GM12878 (cell line): ENCODE data around the gene C1S. TPM values are rescaled to one million over a fixed set of nuclear protein-coding genes. Genes with fewer than 3 reads are reported as not detected.
"Not testable (repeated sequence)": the region's sequence is repeated elsewhere in the genome, so short reads cannot be mapped to it uniquely, and the experiment has no call there.

Experiments
- ATAC-seq: fragments of 200-7000 bp; cut with Tn5 transposase; 3 replicates; pipeline ENCODE4 v1.9.1; 2020; ENCODE audit warnings: mild to moderate bottlenecking, moderate library complexity
- BruUV-seq: library from RNA; stranded (reverse); fragments of 400-500 nt; replicated peaks from 2 replicates; lab custom pipeline; 2021; lab: Mats Ljungman, UMichigan
- CTCF ChIA-PET: fragments of 300-600 bp; sonication (Branson Sonifier 250); formaldehyde crosslinking; extraction: SDS; loops from one replicate; lab custom pipeline; 2021; ENCODE audit warnings: inconsistent platforms; lab: Yijun Ruan, JAX
- POLR2A ChIA-PET: fragments of 350-600 bp; formaldehyde crosslinking; extraction: SDS; loops from one replicate; lab custom pipeline; 2021; ENCODE audit warnings: inconsistent platforms; lab: Charles Lee
- RAD21 ChIA-PET: fragments of 300-600 bp; sonication (Branson Sonifier 250); formaldehyde crosslinking; loops from one replicate; lab custom pipeline; 2023; ENCODE audit warnings: antibody characterized with exemption; ENCODE audit not compliant: unreplicated experiment; lab: Charles Lee
- SMC1A ChIA-PET: fragments of 300-600 bp; sonication (Branson Sonifier 250); formaldehyde crosslinking; loops from one replicate; lab custom pipeline; 2023; ENCODE audit not compliant: unreplicated experiment, uncharacterized antibody; lab: Charles Lee
- DNase-seq: peaks from one replicate; pipeline ENCODE4 v3.0.0-alpha.2; 2011; ENCODE audit warnings: low read depth, low spot score
- FAIRE-seq: peaks from 3 replicates; lab custom pipeline; 2011; peaks lifted over from hg19 to GRCh38; lab: Jason Lieb, UNC
- H2AFZ ChIP-seq: 2 replicates; pipeline ENCODE4 v1.6.0; 2011; ENCODE audit warnings: low read depth, low read length, control low read depth; ENCODE audit not compliant: control insufficient read depth
- H3K27ac ChIP-seq: 2 replicates; pipeline ENCODE4 v1.5.1; 2011; ENCODE audit warnings: control low read depth; ENCODE audit not compliant: control insufficient read depth, insufficient read depth
- H3K27me3 ChIP-seq, 2 experiments: replicated peaks in 1 of 2; 2 replicates each; pipeline versions ENCODE4 v1.6.0 to v1.6.1; 2011; ENCODE audit warnings: low read length in 1 of 2; ENCODE audit not compliant: control insufficient read depth in 2 of 2, insufficient read depth in 2 of 2
- H3K36me3 ChIP-seq, 2 experiments: 2 replicates each; pipeline ENCODE4 v1.5.1; 2011; ENCODE audit warnings: low read length in 1 of 2; ENCODE audit not compliant: control insufficient read depth in 2 of 2, insufficient read depth in 2 of 2
- H3K4me1 ChIP-seq: 2 replicates; pipeline ENCODE4 v1.6.1; 2011; ENCODE audit warnings: mild to moderate bottlenecking, low read length, moderate library complexity, mixed read lengths; ENCODE audit not compliant: control insufficient read depth, insufficient read depth
- H3K4me2 ChIP-seq: 2 replicates; pipeline ENCODE4 v1.6.0; 2011; ENCODE audit warnings: control low read depth; ENCODE audit not compliant: control insufficient read depth, insufficient read depth
- H3K4me3 ChIP-seq: fragments of 200-600 bp; sonication (generic); 2 replicates; pipeline ENCODE4 v1.5.1; 2016
- H3K79me2 ChIP-seq: 2 replicates; pipeline ENCODE4 v1.6.0; 2011; ENCODE audit warnings: low read length; ENCODE audit not compliant: control insufficient read depth, insufficient read depth
- H3K9ac ChIP-seq: 2 replicates; pipeline ENCODE4 v1.8.0; 2011; ENCODE audit warnings: low read length, control low read depth, mixed read lengths; ENCODE audit not compliant: control insufficient read depth, insufficient read depth
- H3K9me3 ChIP-seq: replicated peaks from 3 replicates; pipeline ENCODE4 v1.5.1; 2011; ENCODE audit warnings: mild to moderate bottlenecking, low read length; ENCODE audit not compliant: control insufficient read depth, insufficient read depth
- H4K20me1 ChIP-seq: 2 replicates; pipeline ENCODE4 v1.6.0; 2011; ENCODE audit not compliant: control insufficient read depth, insufficient read depth
- CEBPB ChIP-seq, 2 experiments: fragments of 150-350 bp in 1 of 2; IDR thresholded peaks; 2 replicates each; pipeline ENCODE4 v1.6.1; 2012 to 2014; ENCODE audit warnings: low read depth in 2 of 2, low read length in 2 of 2, borderline replicate concordance in 1 of 2, inconsistent platforms in 1 of 2
- GATAD2B ChIP-seq: fragments of 450-650 bp; conservative IDR thresholded peaks from 2 replicates; pipeline ENCODE4 v1.6.1; 2017; ENCODE audit warnings: low read depth, mild to moderate bottlenecking, moderate library complexity
- HCFC1 ChIP-seq: fragments of 150-350 bp; IDR thresholded peaks from 2 replicates; pipeline ENCODE4 v1.6.1; 2014; ENCODE audit warnings: low read length
- MTA3 ChIP-seq: IDR thresholded peaks from 2 replicates; pipeline ENCODE4 v1.6.1; 2012; ENCODE audit warnings: low read length, inconsistent platforms, borderline replicate concordance
- NR2F1 ChIP-seq: fragments of 450-650 bp; conservative IDR thresholded peaks from 2 replicates; pipeline ENCODE4 v1.6.1; 2017; ENCODE audit warnings: mild to moderate bottlenecking
- ZNF622 ChIP-seq: fragments of 450-650 bp; IDR thresholded peaks from 2 replicates; pipeline ENCODE4 v1.6.1; 2017; ENCODE audit warnings: mild to moderate bottlenecking, inconsistent platforms
- WGBS: methylation state at CpG from one replicate; pipeline ENCODE4 v1.1.6; 2016; ENCODE audit warnings: low lambda C conversion rate; ENCODE audit not compliant: insufficient replicate concordance, insufficient coverage; ENCODE audit errors: missing lambda C conversion rate; 5-methylcytosine and 5-hydroxymethylcytosine counted together
- in situ Hi-C: fragments of 300-500 bp; cut with MboI; formaldehyde crosslinking; loops from 9 replicates; pipeline ENCODE4 v1.14.3; 2018; ENCODE audit warnings: mixed read lengths
- intact Hi-C: fragments of 100-400 bp; cut with micrococcal nuclease; formaldehyde crosslinking; loops from one replicate; pipeline ENCODE4 v1.14.2; 2022; ENCODE audit not compliant: unreplicated experiment
- polyA plus RNA-seq, 11 experiments: library from polyadenylated mRNA; depleted of rRNA in 4 of 11; unstranded in 6 of 11; stranded (reverse) in 5 of 11; fragments of >200 nt; fragmentation: Nextera tagmentation in 4 of 11; fragmentation: Illumina TruSeq in 1 of 11; extraction: Ambion mirVana in 4 of 11; extraction: Trizol in 1 of 11; gene quantifications; 1 replicate in 1 of 11; 2 replicates in 10 of 11; pipeline versions ENCODE4 v1.2.1 to v1.2.3, GENCODE V29; 2011 to 2016; ENCODE audit warnings: inconsistent platforms in 2 of 11, missing spikeins in 2 of 11, low read depth in 1 of 11
- total RNA-seq, 4 experiments: library from RNA; depleted of rRNA in 3 of 4; stranded (reverse); fragments of >200 nt in 3 of 4; fragmentation: Illumina TruSeq in 1 of 4; extraction: Trizol in 1 of 4; gene quantifications; 2 replicates each; pipeline versions ENCODE4 v1.2.1 to v1.2.3, GENCODE V29; 2013 to 2021

Gene C1S
- total and polyA plus RNA-seq, 10 of the 15 experiments (the other 5 are each of a cell fraction or from before 2014, with no cell fraction given) = 0.10 to 1.4 (median 0.42) TPM

DNA sequence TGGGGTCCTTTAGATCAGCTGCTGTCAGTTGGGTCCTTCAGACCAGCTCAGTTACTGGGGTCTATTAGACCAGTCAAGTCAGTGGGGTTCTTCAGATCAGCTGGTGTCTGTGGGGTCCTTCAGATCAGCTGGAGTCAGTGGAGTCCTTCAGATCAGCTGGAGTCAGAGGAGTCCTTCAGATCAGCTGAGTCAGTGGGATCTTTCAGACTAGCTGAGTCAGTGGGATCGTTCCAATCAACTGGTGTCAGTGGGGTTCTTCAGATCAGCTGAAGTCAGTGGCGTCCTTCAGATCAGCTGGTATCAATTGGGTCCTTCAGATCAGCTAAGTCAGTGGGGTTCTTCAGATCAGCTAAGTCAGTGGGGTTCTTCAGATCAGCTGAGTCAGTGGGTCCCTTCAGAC is 27.5 kb upstream of the C1S start (continued):
- no peak for TF ChIP-seq GATAD2B
- TF ChIP-seq, all 136 proteins: peak for 0

- no peak overlapping the region for H2AFZ ChIP-seq
- TF ChIP-seq MTA3 (no peak), CEBPB (IDR thresholded peaks at IDR 0.05; ENCODE audit: borderline replicate concordance in 1 of 2, low read depth in 2 of 2, low read length in 2 of 2) (no peak)
- intact Hi-C loops = no loop called here
These were observed 26.1 kb upstream of the C1S start for GRCh38 chr12:7034464-7034863.

GRCh38 chr12:7035463-7035862 is 25.1 kb upstream of the C1S start:
- Histone ChIP-seq H3K27ac (no peak overlapping the region), H3K4me3 (no peak overlapping the region), H3K9ac (no peak overlapping the region), H2AFZ (no peak overlapping the region), H3K36me3 (no peaks in the 10 kb centered on the region), H3K9me3 (no peaks in the 10 kb centered on the region), H3K27me3 (no peaks in the 10 kb centered on the region), H4K20me1 (no peaks in the 10 kb centered on the region), H3K4me1 (no peaks in the 10 kb centered on the region), H3K79me2 (no peaks in the 10 kb centered on the region), H3K4me2 (no peak overlapping the region)
- ATAC-seq = no peak
- TF ChIP-seq ZNF622 (no peak), NR2F1 (no peak), HCFC1 (no peak)
- no peak for FAIRE-seq
- in situ Hi-C loops (no loop called here), intact Hi-C loops (no loop called here)
- RAD21 ChIA-PET = no interaction called here
- DNase-seq = no peak
- POLR2A ChIA-PET = no interaction called here
- CTCF ChIA-PET = interaction anchor here (1.4 to 2.1 kb wide), 2 partner anchors 18 to 91 kb away, joined by 3 to 7 read pairs; partner anchors contain the start of gene LPCAT3
- BruUV-seq = no TSS peak
- SMC1A ChIA-PET = interaction anchor here (0.9 kb wide), 1 partner anchor 205 kb away, joined by 3 read pairs; no protein-coding TSS in a partner anchor
- 1% methylated on average over 2 of the region's 2 CpGs for WGBS

More at GRCh38 chr12:7034464-7034863, 26.1 kb upstream of the C1S start:
- Histone ChIP-seq H3K79me2 (no peaks in the 10 kb centered on the region), H3K27me3 (no peaks in the 10 kb centered on the region), H3K36me3 (no peaks in the 10 kb centered on the region), H3K4me3 (no peak overlapping the region), H3K4me2 (no peak overlapping the region), H3K9ac (no peak overlapping the region), H3K9me3 (no peaks in the 10 kb centered on the region), H4K20me1 (no peaks in the 10 kb centered on the region), H3K27ac (no peak overlapping the region), H3K4me1 (no peaks in the 10 kb centered on the region)
- SMC1A ChIA-PET = no interaction called here
- no TSS peak for BruUV-seq
- FAIRE-seq (no peak), DNase-seq (no peak), ATAC-seq (no peak)
- POLR2A ChIA-PET = no interaction called here
- in situ Hi-C loops = no loop called here
- CTCF ChIA-PET = no interaction called here
- WGBS = 6% methylated on average over 1 of the region's 1 CpG
- RAD21 ChIA-PET = no interaction called here

GRCh38 chr12:7037411-7037810 is 23.1 kb upstream of the C1S start:
- H3K27me3 ChIP-seq, H3K27ac ChIP-seq, BruUV-seq, H3K4me3 ChIP-seq, DNase-seq, in situ Hi-C loops, H4K20me1 ChIP-seq, H2AFZ ChIP-seq, FAIRE-seq, H3K79me2 ChIP-seq, H3K9ac ChIP-seq, POLR2A ChIA-PET, H3K9me3 ChIP-seq, H3K4me2 ChIP-seq, intact Hi-C loops, H3K4me1 ChIP-seq, SMC1A ChIA-PET, RAD21 ChIA-PET, ATAC-seq, H3K36me3 ChIP-seq: not testable (repeated sequence)
- CTCF ChIA-PET = interaction anchor here (1.0 to 1.1 kb wide), 3 partner anchors 21 to 113 kb away, joined by 3 to 4 read pairs (median 3); no protein-coding TSS in a partner anchor
- 87% methylated on average over 30 of the region's 32 CpGs for WGBS
